Measurements from ENCODE around the gene USP2.

The USP2 gene

DNA sequence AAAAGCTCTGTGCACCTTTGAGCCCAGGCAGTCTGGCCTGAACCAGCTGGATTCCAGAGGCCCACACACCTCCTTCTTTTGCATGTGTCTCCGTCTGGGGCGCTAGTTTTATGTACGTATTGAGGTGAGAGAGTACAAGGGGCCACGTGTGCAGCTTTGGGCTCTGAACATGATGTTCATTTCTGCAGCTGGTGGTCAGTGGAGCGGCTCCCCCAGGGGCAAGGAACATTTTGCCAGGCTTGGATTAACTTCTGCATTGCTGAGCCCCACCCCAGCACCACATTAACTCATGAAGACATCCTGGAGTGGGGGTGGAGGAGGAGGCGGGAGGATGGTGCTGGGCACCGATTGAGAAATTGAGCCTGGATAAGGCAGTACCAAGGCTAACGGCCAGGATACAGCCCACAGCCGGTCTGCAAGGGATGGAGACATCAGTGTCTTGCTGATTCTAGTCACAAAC is 13.8 kb downstream of the USP2 start:
- TF ChIP-seq GATA2 (IDR thresholded peaks at IDR 0.05; ENCODE audit: low read depth, low read length) (no peak), GATA3 (IDR thresholded peaks at IDR 0.05; ENCODE audit: low read depth, low read length) (no peak)

DNA sequence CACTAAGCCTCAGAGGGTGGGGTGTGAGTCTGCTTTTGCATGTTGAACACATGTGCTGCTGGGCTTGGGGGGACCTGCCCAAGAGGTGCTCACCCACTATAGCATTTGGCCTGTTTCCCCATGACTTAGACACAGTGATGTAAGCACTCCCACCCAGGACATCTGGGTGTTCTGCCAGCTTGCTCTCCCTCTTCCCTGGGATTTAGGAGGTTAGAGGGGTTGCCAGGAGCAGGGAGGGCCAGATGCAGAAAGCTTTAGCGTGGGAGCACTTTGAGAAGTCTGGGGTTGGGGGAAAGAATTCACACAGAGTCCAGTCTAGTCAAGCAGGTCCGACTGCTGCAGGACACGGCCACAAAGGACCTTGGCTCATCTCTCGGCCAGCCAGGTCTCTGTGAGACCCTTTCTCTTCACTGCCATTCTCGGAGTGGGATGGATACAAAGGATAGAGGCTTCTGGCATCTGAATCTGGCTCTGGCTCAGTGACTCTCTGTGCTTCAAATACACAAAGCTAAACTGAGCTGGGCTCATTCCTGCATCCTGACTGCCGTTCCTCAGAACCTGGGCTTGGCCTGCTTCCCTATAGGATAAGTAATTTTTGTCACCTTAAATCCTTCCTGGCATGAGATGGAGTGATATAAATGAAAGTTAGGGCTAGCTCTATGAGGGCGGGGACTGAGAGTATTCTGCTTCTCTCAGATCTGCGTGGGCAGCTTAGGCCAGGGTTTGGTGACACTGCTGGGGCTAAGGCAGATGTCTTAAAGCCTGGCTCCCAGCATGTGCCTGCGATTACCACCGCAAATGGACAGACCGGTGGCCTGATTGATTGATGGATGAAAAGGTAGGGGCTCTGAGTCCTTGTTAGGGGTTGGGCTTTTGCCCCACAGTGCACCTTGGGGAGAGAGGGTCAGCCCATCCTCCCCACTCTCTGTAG is 14.5 kb downstream of the USP2 start:
- TF ChIP-seq GATA3 (IDR thresholded peaks at IDR 0.05; ENCODE audit: low read depth, low read length) (no peak), GATA2 (IDR thresholded peaks at IDR 0.05; ENCODE audit: low read depth, low read length) (no peak)

DNA sequence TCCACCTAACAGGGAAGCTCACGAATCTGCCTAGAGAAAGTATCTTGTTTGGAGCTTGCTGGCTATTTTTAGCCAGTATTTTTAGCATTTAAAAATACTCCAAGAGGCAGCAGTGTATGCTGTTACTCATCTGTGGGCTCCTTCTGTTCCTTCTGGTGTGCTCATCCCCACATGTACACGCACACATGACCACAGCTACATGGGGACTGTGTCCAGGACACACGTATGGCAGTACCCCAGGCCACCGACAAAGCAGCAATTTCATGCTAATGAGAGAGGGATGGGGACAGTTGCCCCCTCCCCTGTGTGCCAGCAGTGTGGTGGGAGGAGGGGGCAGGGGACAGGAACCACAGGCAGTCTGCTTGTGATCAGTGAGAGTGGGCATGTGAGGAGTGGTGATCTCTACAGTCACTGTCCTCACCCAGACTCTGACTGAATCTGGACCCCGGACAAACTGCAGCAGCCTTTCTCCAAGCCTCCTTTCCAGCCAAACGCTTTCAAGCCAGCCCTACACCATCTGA is 16.4 kb downstream of the USP2 start:
- no peak for TF ChIP-seq GATA3 (IDR thresholded peaks at IDR 0.05; ENCODE audit: low read depth, low read length)
- no peak for TF ChIP-seq GATA2 (IDR thresholded peaks at IDR 0.05; ENCODE audit: low read depth, low read length)

DNA sequence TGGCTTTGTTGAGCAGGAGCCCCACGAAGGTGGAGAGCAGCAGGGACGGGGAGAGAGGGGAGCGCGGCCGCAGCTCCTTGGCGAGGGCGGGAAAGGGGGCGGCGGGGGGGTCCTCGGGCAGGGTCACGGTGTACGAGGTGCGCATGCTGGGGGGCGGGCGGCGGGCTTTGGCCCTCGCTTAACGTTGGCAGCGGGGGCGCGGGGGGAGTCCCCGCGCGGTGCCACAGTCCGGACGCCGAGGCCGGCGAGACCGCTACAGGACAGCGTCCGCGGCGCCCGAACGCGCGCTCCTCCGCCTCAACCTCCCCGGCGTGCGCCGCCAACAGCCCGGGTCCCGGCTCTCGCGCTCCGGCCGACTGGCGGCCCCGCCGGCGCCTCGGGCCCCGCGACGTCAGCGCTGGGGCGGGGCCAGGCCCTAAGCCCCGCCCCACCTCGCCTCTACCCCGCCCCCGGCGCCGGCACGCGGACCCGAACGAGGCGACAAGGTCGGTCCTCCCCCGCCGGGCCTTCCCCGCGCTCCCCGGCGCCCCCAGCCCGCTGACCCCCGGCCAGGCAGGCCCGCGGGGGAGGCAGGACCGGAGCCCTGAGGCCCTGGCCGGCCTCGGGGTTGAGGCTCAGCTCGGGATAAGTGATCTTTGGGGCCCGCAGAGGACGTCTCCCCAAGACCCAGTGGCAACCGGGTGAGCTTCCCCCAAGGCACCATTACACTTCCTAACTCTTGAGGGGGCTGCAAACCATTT is 17.5 kb downstream of the USP2 start:
- no peak for TF ChIP-seq GATA3 (IDR thresholded peaks at IDR 0.05; ENCODE audit: low read depth, low read length)
- no peak for TF ChIP-seq GATA2 (IDR thresholded peaks at IDR 0.05; ENCODE audit: low read depth, low read length)

DNA sequence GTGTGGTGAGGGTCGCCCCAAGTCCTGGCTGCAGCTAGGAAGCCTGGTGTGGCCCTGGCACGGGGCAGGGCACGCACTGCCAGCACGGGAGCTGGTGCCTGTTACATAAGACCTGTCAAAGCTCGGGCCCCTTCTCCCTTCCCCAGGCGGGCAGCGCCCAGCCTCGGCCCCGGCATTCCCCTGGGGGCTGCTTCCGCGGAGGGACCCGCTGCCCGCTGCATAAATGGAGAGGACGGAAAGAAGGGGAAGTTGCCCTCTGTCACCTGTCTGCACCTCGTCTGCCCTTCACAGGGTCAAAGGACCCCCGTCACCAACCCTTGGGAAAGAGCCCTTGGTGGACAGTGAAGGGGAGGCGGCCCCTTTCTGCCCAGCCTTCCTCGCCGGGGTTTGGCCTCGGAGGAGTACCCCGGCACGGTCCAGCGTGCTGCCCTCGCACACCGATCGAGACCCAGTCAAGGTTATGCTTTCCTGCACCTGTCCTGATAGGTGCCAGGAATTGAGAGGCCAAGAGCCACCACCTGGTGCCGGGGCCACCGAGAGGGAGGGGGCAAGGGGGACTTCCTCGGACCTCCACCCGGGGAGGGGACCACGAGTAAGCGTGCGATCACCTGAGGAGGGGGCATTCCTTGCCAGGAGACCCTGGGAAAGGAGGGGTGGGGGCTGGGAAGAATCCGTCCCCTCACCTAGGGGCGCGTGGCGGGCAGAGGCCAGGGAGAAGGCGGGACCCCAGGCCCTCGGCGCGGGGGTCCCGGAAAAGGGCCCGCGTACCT is 18.2 kb downstream of the USP2 start:
- TF ChIP-seq GATA2 (IDR thresholded peaks at IDR 0.05; ENCODE audit: low read depth, low read length) (no peak), GATA3 (IDR thresholded peaks at IDR 0.05; ENCODE audit: low read depth, low read length) (no peak)

DNA sequence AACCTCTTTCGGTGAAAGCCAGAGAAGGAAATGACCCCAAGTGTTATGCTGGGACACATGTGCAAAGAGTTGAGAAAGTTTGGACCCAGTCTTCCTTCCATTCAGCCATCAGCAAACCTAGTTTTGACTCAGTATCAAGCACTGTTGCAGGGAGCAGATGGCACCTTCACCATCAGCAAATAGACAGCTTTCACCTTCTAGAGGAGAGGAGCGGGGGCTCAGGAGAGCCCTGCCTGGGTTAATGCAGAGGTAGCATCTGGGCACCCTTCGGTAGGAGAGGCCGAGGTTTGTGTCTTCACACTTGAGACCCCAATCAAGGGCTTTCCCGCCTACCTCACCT is 18.8 kb downstream of the USP2 start:
- TF ChIP-seq GATA3 (IDR thresholded peaks at IDR 0.05; ENCODE audit: low read depth, low read length) = no peak
- no peak for TF ChIP-seq GATA2 (IDR thresholded peaks at IDR 0.05; ENCODE audit: low read depth, low read length)

DNA sequence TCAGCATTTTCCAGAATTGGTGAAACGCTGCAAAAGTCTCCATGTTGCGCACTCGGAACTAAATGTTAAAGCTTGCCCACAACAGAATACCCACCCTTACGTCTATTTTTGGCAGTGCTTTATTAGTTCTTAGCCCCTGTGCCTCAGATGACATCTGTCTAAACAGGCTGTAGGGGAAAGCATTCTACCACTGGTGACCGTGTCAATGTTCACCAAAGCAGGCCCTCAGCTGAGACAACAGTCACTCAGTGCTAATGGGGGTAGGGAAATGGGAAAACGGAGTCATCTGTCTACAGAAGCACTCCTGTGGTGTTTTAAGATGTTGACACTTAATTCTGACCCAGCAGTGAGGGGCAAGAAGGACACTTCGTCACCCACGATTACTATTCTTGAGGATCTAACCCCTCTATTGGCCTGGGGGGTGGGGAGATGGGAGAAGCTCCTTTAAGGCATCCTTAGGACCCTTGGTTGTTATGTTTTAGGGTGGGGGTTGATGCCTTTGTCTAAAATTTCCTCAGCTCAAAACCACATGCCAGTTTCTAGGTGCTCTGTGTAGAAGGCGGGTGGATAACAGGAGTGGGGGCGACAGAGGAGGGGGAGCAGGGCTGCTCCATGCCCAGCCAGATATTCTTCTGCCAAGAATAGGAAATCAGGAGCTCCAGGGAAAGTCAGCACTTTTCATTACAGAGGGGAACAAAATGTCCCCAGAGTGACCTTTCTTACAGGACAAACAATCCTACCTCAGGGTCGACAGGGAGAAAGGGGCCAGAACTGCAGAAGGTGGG is 19.4 kb downstream of the USP2 start:
- TF ChIP-seq GATA3 (IDR thresholded peaks at IDR 0.05; ENCODE audit: low read depth, low read length) (no peak), GATA2 (IDR thresholded peaks at IDR 0.05; ENCODE audit: low read depth, low read length) (no peak)

DNA sequence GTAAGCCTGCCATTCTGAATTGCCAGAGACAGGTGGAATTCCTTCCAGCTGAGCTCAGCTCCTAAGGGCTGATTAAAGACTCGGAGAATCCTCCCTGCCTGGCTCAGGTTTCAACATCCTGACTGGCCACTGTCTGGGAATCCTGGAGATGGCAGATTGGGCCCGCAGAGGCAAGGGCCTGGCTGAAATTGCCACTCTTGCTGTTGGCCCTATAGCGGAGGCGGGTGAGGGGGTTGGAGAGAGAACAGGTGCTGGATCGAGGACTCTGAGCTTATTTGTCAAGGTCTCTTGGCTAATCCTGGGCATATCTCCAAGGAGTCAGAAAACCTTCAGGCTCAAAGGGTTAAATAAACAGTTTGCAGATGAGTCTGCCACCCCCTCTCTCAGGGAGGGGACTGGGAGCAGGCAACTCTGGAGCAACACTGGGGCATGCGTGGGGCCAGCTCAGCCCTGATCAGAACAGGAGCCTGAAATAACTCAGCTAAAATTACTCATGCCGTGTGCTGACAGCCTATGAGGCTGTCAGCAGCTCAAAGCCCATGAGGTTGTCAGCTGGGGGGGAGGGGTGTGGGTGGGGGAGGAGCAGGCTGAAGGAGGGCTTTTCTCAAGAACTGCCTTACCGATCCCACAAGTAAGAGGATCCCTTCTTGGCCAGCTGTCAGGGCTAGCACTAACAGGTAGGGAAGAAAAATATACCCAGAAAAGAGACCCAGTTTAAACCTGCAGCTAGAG is 20.3 kb downstream of the USP2 start:
- TF ChIP-seq GATA2 (IDR thresholded peaks at IDR 0.05; ENCODE audit: low read depth, low read length) (no peak), GATA3 (IDR thresholded peaks at IDR 0.05; ENCODE audit: low read depth, low read length) (no peak)

DNA sequence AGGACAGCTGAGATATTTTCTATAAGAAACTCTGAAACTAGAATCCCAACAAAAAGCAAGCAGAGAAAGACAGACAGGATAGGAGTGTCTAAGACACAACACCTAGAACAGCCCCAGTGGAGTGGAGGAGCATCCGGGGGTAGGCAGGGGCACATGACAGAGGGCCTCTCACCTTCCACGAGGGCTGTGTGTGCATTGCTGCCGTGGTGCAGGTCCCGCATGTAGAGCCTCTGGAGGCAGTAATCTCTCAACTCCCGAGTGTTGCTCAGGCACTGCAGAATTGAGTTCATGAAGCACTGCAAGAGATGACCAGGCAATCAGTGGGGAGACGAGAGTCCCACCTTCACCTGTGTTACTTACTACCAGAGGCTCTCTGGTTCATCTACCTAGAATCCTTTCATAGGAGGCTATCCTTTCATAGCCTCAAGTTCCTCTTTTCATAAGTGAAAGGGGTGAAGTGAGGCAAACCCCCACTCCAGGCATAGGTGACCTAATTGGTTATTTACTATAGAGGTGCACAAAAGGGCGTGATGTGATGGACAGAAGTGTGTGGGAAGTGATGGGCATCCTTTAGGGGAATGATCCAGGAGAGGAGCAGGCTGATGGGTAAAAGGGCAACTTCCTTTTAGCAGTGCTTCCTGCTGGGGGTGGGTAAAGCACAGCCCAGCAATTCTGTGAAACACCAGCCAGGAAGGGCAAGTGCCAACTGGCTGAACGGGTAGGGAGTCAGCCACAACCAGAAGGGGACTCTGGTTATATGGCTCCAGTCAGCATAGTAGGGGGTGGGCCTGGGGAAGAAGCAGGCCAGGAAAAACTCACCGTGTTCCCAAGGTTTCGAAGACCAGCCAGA is 21.9 kb downstream of the USP2 start:
- TF ChIP-seq GATA3 (IDR thresholded peaks at IDR 0.05; ENCODE audit: low read depth, low read length) = no peak
- TF ChIP-seq GATA2 (IDR thresholded peaks at IDR 0.05; ENCODE audit: low read depth, low read length) = no peak

DNA sequence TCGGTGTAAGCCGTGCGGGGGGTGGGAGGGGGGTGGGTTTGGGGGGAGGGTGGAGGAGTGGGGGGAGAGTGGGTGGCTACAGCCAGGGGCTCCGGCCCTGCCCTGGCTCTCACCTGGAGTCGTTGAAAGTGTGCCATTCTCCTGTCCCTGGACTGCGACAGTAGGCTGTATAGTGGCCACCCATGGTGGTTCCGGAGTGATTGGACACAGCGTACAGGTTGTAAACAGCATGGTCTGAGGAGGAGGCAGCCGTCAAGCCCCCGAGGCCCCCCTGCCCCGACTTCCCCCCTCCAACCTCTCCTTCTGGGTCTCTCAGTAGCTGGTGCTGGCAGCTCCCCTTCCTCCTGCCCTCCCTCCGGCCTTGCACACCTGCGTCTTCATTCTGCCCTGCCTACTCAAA is 24.4 kb downstream of the USP2 start:
- TF ChIP-seq GATA3 (IDR thresholded peaks at IDR 0.05; ENCODE audit: low read depth, low read length) = no peak
- TF ChIP-seq GATA2 (IDR thresholded peaks at IDR 0.05; ENCODE audit: low read depth, low read length) = no peak

DNA sequence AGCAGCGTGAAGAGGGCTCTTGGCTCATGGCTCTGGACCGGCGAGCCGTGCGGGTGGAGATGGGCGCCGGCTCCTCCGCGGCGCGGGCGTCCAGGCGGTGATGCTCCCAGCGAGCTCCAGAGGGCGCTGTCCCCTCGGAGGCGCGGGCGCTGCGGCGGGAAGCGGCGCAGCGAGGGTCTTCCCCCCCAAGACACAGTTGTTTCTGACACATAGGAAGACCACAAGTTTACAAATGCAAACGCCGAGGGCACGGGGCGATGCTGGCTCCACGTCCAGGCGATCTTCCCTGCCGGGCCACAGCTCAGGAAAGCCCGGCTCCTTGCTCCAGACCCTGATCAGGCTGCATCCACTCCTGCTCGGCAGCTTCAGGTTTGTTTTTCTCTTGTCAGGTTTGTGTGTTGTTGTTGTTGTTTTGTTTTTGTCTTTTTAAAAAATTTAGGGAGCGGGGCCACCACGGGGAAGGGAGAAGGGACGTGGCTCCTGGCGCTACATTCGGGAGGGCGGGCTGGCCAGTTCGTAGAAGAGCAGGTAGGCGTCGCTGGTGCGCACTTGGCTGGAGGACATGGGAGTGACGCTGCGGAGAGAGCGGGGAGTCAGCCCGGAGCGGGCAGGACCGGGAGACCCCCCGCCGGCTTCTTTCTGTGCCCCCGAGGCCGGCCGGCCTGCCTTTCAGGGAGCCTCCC is 25.0 kb downstream of the USP2 start:
- TF ChIP-seq GATA3 (IDR thresholded peaks at IDR 0.05; ENCODE audit: low read depth, low read length) (no peak), GATA2 (IDR thresholded peaks at IDR 0.05; ENCODE audit: low read depth, low read length) (no peak)
